Hindlimb muscle (tissue), 1 donor: ENCODE measurements around the gene AFAP1. TPM values are rescaled to one million over a fixed set of nuclear protein-coding genes. Genes with fewer than 3 reads are reported as not detected.

Source experiments
- DNase-seq: peaks from one replicate; pipeline ENCODE4 v3.0.0-alpha.2; 2013
- polyA plus RNA-seq: library from polyadenylated mRNA; unstranded; fragments of 120-200 nt; gene quantifications from one replicate; pipeline ENCODE4 v1.2.1, GENCODE V29; 2013; ENCODE audit not compliant: insufficient read length

The AFAP1 gene
- polyA plus RNA-seq, 1 donor, result 38.3 TPM

DNA sequence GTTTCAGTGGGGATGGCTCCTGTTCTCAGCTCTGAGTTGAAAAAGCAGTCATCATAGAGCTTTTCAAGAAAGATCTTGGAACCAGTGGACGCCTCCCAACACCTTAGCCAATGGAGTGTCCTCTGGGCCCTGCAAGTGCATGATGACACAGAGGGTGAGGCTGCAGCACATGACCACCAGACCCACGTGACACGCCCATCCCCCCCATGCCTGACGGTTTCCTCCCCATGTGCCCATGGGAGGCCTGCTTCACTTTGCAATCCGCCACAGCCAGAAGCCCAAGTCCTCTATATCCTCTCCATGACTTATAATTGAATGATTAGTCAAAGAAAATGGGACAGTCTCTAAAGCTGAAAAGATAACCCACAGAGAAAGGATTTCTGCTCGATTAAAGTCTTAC, 187.0 kb downstream of the AFAP1 start:
- DNase-seq, result no peak

DNA sequence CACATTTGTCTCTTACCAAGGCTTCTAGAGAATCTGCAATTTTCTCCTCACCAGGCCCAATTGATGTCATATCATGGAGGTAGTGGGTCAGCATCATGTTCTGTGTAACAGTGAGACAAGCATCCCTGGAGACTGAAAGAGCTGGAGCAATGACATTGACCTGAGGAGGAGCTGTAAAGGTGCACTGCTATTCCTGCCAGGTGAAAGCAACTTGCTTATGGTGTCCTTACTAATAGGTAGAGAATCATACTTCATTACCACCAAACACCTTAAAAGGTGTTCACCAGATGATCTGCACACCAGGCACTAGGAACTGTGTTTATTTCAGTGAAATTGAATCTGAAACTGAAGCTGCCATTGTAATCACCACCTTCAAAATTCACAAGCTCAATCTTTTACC, 188.7 kb downstream of the AFAP1 start:
- DNase-seq, result no peak

DNA sequence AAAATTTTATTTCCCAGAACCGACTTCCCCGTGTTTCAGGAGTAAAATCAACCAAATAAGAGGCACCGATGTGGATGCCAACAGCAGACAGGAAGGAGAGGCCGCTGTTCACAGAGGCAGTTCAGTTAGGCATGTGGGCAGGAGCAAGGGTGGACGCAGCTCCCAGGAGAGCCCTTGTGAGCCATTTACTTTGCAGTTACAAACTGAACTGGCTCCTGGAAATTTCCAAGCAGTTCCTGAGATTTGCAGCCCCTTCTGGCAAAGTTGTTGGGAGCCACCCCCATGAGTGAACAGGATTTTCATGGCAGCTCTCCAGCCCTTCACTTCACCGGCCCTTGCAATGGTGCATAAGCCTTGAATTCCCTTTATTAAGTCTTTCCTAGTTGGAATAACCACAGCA, 189.1 kb downstream of the AFAP1 start:
- no peak for DNase-seq

DNA sequence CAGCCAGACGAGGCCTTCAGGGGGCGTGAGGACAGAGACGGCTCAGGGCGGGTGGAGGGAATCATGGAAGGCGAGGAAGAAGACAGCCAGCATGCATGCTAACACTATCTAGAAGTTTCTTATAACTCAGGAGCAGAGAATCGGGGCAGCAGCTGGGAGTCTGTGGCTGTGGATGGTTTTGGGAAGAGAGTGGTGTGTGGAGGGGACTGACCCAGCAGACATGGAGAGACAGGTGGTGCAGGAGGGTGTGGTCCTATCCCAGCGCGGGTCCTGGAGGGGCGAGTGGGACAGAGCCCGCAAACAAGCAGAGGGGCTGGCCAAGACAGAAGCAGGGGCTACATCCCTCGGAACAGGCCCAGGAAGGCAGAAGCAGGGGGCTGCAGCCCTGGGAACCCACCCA, 192.1 kb downstream of the AFAP1 start:
- DNase-seq, result no peak

DNA sequence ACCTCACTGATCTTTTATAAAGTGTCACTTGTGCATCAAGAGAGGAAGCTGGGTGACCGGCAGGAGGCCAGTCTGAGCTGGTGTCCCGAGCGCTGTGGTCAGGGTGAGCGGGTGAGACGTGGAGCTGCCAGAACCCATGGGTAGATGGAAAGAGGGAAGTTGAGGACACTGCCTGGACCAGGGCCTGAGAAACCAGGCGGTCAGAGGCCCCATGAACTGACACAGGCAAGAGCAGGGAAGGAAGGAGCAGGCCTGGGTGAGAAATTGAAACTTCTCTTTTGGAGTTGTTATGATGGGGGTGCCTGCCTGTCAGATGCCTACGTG, 192.6 kb downstream of the AFAP1 start:
- DNase-seq, result no peak

GRCh38 chr4:7746351-7747061, 193.2 kb downstream of the AFAP1 start:
- DNase-seq, result no peak

- no peak for DNase-seq
Measured at GRCh38 chr4:7745301-7745885, 194.3 kb downstream of the AFAP1 start.

DNA sequence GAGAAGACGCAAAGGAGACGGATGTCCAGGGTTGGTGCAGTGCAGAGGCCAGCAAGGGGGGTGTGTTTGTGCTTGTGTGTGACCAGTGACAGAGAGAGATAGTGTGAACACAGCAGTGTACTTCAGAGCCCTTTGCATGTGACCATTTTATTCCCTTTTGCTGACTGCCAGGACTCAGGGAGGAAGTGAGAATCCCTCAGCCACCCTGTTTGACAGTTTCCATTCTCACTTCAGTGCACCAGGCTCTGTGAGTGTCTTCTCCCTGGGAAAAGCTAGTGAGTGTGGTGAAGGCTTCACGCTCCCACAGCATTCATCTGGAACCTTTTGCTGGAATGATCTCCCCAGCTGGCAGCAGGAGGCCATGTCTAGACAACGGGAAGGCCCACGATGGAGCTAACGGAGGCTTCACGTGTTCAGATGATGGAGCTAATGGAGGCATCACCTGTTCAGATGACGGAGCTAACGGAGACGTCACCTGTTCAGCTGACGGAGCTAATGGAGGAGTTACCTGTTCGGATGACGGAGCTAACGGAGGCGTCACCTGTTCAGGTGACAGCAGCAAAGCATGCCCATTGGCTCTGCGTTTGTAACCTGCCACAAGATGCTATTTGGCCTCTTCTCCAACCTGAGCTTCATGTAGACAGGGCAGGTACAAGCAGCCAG, 195.4 kb downstream of the AFAP1 start:
- DNase-seq, result peak; percentile 26

DNA sequence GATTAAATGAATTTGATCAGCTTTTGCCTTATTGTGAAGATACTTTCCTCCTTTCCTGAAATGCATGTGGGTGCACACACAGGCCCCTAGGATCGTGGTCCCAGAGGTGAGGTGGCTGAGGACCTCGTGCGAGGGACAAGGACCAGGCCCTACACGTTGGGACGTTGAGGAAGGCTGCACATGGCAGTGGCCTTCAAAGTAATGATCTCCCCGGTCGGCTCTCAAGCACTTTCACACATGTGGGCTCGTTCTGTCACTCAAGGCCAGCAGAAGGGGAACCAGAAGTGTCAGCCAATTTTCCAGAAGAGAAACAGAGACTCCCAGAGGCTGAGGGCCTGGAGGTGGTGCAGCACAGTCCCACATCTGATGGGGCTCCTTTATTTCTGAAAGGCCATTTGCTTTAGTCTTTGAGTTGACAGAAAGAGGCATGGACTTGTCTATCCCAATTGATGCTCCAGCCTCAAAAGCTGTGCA, 196.8 kb downstream of the AFAP1 start:
- DNase-seq, result no peak

- no peak for DNase-seq
Measured at GRCh38 chr4:7741946-7742806, 197.5 kb downstream of the AFAP1 start.

DNA sequence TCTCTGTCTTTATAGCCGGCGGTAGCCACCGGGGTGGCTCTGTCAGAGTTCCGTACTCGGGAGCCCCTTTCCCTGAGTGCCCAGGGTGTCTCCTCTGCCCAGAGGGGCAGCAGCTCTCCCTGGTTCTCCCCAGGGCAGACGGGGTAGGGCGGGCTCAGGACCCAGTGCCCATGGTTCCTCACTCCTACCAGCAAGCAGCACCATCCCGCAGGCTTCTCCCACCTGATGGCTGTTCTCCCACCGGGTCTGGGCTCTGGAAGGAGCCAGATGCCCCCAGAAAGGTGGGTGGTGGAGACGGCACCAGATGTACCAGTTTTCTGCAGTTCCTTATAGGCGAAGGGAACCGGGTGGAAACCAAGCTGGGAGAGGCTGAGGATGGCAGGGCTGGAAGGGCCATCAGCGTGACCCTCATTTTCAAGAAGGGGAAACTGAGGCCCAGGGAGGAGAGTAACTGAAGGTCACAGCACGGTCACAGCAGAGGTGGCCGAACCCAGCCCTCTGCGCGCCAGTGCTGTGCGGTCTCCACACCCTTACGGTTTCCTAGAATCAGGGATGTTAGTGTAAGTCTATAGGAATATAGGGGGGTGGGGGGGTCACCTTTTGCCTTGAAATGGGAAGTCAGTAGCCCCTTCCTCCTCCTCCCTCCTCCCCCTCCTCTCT, 198.7 kb downstream of the AFAP1 start:
- no peak for DNase-seq

DNA sequence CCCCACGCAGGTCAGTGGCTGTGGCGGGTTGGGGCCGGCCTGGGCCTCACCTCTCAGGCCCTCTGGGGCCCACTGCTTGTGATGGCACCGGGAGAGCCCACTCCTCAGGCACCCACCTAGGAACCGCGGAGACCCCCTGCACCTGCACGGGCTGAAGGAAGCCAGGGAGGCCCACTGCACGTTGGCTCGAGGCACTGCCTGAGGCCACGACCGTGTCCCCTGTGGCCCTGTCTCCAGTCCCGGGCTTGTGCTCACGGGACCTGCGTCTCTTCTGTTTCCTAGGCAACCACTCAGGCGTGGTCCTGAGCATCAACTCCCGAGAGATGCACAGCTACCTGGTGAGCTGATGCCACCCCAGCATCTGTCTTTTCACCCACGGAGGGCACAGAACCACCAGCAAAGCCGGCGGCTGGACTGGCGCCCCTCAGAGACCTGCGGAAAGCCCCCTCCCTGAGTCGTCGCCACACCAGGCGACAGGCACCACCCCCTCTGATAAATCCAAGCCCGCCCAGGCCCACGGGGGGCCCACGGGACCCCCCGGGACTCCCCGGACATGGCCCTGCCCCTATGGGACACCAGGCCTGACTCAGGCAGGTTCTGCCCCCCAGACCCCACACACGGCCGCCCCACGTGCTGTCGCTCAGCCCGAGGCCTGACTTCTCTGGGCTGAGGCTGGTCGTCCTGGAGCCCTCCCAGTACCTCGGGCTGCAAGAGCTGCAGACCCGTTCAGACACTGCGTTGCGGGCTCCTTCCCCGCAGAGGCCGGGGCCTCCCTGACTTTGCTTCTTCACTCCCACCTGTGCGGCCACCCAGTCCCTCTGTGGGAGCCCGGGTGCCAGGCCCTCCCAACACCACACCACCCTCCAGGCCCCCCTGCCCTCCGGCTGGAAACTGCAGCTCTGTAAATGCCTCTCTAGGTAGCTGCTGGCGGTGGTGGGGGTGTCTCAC, 199.5 kb downstream of the AFAP1 start:
- DNase-seq, result no peak

GRCh38 chr4:7739077-7739917, 200.4 kb downstream of the AFAP1 start:
- DNase-seq, result no peak

DNA sequence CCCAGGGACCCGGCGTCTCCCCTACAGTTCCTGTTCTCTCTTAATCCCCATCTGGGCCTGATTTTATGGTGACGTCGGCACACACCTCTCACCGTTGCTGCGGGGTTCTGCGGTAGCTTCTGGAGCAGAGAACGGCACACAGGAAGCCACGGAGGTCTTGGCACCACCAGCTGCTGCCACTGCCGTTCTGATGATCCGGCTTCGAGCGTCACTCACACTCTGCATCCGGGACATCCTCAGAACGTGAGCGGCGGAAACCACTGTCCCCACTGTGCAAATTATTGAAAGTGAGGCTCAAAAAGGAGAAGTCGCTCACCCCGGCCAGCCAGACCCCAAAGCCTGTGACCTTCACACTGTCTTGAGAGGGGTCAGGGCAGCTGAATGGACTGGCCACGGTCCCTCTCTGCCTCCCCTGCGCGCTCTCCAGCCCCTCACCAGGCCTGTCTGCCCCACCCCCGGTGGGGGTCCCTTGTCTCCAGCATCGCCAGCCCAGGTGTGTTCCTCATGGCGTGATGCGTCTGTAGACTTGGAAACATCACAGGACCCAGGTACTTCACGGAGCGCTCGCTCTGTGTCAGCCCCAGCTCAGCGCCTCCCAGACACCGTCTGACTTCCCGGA, 201.1 kb downstream of the AFAP1 start:
- no peak for DNase-seq

DNA sequence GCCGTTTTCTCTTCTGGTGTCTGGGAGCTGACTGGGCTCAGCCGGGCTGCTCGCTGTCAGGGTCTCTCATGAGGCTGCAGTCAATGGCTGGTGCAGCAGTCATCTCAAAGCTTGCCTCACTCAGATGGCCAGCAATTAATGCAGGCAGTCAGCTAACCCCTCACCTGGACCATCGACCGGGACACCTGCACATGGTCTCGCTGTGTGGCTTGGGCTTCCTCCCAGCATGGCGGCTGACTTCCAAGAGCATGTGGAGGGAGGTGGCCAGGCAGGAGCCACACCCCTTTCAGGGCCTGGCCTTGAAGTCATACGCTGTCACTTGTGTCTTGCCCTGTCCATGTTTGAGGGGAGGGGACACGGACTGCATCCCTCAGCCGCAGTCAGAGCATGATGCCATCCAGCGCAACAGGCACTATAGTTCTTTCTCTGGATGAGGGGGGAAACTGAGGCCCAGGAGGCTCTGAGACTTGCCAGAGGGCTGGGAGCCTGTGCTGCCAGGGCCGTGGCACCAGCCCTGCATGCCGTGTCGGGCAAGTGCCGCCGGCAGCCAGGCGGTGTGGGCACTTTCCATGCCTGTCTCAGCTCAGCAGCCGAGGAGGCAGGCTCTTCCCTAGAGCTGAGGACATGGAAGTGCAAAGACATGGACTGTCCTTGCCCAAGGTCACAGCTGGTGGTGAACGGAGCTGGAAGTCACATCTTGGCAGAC, 201.8 kb downstream of the AFAP1 start:
- no peak for DNase-seq

- no peak for DNase-seq
Measured at GRCh38 chr4:7737268-7737645, 202.4 kb downstream of the AFAP1 start.

DNA sequence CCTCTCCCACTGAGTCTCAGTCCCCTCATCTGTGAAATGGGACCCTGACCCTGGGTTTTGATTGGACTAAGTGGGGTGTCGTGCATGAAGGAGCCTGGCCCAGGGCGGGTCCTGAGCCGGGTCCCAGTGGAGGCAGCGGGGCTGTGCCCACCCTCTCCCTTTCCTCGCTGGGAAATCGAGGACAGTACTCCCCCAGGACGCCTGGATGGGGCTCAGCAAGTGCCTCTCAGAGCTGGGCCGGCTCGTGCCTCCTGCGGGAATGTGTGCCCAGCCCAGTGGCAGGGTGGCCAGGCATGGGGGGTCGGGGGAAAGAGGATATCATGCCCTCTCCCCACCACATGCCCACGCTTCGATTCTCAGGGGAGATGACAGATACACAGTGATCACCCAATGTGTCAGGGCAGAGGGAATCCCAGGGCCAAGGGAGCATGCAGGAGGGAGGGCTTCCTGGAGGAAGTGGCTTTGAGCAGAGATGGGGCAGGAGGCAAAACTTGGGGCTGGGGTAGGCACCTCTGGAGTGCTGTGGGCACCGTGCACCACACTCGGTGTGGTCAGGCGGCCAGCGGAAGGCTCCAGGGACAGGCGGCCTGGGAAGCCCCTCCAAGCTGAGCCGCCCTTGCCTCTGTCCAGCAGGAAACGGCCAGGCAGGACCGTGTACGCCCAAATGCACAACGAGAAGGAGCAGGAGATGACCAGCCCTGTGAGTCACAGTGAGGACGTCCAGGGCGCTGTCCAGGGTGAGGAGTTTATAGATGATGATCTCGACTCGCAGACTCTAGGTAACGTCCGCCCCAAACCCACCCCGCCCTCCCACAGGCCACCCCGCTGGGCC, 203.0 kb downstream of the AFAP1 start:
- DNase-seq, result no peak

DNA sequence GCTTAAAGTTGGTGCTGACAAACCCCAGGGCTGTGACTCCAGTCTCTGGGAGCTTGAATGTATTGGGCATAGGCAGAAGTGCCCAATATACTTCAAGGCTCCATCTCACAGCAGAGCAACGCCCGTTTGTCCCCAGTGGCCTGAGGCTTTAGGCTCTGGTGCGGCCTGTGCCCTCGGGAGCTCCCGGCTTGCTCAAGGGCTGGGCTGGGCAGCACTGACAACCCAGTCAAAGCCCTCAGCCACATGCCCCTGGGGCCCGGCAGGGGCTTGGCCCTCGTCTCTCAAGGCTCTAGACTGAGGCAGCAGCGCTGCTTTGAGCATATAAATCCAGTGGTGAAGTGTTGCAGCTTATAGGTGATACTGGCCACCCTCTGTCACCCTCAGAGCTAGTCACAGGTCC, 203.7 kb downstream of the AFAP1 start:
- DNase-seq, result no peak
